ENCODE results near the gene COL1A2.

COL1A2 gene

GRCh38 chr7:94394437-94395140, at the start of gene COL1A2:
Gene COL1A2 (plus strand): TSS chr7:94394895. CDS start chr7:94395032, 137 bp downstream.
- no peak for DNase-seq (ENCODE audit: low read depth)

- no peak for DNase-seq (ENCODE audit: low read depth)
These were observed 48.8 kb upstream of the COL1A2 start for GRCh38 chr7:94345907-94346306.

GRCh38 chr7:94348142-94348541, 46.6 kb upstream of the COL1A2 start:
- no peak for DNase-seq (ENCODE audit: low read depth)

- DNase-seq (ENCODE audit: low read depth), result no peak
These were observed 44.0 kb upstream of the COL1A2 start for GRCh38 chr7:94350734-94351133.

- no peak for DNase-seq (ENCODE audit: low read depth)
These were observed 43.0 kb upstream of the COL1A2 start for GRCh38 chr7:94351703-94352102.

- no peak for DNase-seq (ENCODE audit: low read depth)
These were observed 41.8 kb upstream of the COL1A2 start for GRCh38 chr7:94352887-94353286.

DNA sequence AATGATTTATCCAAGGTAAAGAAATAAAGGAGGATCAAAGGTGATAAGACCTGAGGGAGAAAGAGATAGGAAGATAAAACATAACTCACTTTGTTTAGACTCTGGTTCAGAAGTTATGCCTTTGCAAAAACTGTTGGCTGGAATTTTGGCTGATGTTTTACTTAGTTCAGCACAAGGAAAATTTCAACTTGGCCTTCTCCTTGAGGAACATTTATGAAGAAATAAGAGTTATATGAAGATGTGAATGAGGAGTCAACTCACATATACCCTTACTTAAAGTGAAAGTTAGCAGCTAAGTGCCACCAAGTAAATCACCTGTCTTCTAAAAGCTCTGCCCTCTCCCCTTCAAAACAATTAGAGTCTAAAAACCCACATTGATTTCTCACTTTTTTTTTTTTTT, 39.7 kb upstream of the COL1A2 start:
- no peak for DNase-seq (ENCODE audit: low read depth)

GRCh38 chr7:94355454-94355853, 39.2 kb upstream of the COL1A2 start:
- no peak for DNase-seq (ENCODE audit: low read depth)

DNA sequence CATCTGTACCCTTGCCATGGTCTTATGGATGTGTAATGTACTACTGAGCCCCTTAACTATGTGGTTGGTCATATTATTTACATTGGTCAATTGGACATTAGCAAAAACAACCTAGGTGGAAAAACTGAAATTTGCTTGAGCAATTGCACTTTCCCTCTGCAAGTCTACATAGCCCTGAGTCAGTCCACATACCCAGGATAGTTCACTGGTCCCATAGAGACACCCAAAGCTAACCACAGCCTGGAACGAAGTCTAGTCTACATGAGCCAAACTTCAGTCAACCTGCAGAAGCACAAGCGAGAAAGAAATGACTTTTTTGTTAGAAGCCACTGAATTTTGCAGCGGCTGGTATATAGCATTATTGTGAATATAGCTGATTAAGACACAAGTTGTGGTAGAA, 37.6 kb upstream of the COL1A2 start:
- DNase-seq (ENCODE audit: low read depth), result no peak

- no peak for DNase-seq (ENCODE audit: low read depth)
These were observed 33.8 kb upstream of the COL1A2 start for GRCh38 chr7:94360926-94361325.

DNA sequence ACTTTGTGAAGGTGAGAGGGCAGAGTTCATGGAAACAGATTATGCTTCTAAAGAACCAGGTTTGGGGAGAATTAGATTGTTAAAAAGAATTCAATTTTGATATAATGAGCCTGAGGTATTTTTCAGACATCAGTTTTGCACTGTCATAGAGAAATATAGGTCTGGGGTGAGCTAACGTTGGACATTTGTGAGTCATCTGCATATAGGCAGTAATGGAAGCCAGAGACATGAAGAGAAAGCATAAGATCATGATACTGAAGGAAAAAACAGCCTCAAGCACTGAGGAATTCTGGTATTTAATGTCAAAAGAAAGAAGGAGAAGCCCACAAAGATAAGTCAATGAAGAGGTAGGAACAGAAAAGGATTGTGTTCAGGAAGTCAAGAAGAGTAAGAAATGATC, 32.4 kb upstream of the COL1A2 start:
- DNase-seq (ENCODE audit: low read depth), result no peak

- DNase-seq (ENCODE audit: low read depth), result no peak
These were observed 29.9 kb upstream of the COL1A2 start for GRCh38 chr7:94364816-94365215.

DNA sequence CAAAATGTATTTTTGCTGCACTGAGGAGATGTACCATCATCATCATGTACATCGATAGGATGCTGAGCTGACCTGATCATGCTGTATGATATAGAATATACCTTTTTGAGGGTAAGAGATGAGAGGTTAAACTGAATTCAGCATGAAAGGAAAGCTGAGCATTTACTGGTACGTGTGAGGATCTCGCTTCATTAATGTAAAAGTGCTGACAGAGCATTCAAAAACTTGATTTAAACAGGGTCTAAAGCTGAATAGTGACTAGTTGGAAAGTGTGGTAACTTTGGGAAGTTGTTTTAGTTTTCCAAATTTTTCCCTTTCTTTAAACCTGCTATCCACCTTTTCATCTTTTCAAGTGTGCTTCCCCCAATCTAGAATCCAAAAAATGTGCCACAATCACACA, 28.5 kb upstream of the COL1A2 start:
- DNase-seq (ENCODE audit: low read depth), result no peak

DNA sequence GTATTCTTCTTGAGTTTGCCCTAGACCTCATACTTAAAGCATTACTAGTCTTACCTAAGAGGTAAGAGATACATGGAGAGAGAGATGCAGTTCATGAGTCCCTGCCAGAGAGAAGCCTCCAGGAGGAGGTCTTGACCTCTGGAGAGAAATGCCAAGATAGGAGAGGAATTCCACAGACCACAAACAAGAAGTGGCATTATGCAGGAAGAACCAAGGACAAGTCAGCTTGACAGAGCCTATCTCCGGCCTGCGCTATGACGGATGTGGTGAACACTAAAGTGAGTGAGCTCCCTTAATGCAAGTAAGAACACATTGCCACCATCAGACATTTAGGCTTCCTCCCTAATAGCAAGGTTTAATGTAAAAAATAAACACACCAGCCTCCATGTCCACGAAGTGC, 27.9 kb upstream of the COL1A2 start:
- no peak for DNase-seq (ENCODE audit: low read depth)

- no peak for DNase-seq (ENCODE audit: low read depth)
These were observed 26.7 kb upstream of the COL1A2 start for GRCh38 chr7:94367949-94368348.

GRCh38 chr7:94368371-94368791, 26.3 kb upstream of the COL1A2 start:
- DNase-seq (ENCODE audit: low read depth), result no peak

DNA sequence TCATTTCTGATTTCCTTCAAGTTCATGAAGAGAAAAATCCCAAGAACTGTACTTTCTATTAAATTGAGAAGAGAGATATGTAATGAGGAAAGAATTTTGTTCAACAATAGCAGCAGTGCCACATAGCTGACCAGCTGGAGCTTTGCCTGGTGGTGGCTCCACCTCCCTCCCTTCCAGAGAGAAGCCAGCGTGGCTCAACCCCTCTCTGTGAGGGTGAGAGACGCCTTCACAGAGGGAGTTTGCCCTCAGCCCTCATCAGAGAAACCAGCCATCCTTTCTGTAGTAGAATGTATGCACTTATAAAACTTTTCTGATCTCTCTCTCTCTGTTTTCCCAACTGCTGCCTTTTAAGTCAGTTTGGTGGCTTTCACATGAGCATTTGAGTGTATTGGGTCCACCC, 20.5 kb upstream of the COL1A2 start:
- DNase-seq (ENCODE audit: low read depth), result no peak

GRCh38 chr7:94374721-94375566, 19.8 kb upstream of the COL1A2 start:
- DNase-seq (ENCODE audit: low read depth), result no peak

DNA sequence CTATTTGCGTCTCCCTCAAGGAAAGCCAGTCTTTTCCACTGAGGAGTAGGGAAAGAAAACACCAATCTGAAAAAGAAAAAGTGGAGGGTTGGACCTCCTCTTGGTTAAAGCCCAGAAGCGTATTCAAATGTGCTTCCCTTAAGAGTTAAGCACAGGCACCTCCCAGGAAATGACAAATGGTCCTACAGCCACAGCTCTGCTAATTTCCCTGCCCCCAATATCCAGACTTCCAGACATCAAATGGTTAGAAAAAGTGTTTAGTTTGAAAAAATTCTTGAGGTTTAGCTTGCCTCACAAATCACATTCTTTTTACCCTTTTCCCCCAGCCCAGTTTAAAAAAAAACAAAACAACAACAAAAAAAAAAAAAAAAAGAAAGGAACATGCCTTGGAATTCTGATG, 19.0 kb upstream of the COL1A2 start:
- DNase-seq (ENCODE audit: low read depth), result no peak

DNA sequence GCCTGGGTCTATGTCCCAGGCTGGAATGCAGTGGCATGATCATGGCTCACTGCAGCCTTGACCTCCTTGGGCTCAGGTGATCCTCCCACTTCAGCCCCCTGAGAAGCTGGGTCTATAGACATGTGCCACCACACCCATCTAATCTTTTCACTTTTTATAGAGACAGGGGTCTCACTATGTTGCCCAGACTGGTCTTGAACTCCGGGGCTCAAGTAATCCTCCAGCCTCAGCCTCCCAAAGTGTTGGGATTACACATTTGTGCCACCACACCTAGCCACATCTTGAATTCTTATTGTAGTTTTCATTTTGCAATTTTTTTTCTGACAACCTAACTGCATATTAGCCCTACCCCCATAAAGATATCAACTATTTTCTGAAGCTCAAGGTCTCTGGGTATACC, 18.4 kb upstream of the COL1A2 start:
- DNase-seq (ENCODE audit: low read depth), result no peak

- no peak for DNase-seq (ENCODE audit: low read depth)
These were observed 16.3 kb upstream of the COL1A2 start for GRCh38 chr7:94378356-94378755.

GRCh38 chr7:94380264-94380663, 14.4 kb upstream of the COL1A2 start:
- no peak for DNase-seq (ENCODE audit: low read depth)

DNA sequence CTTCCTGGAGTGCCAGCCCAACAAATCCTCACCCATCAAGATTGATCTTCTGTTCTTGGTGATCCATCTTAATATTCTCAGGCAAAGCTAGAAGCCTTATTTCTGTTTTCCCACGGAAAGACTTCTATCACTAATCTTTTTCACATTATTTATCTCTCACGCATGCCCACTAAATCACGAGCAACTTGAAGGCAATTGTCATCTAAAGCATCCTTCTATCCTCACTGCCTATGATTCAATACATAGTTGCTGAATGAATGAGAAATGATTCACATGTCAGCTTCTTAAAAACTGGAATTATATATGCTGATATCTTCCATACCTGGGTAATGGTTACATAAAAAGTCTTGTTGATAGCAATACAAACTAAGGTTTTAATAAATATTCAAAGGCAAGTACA, 12.6 kb upstream of the COL1A2 start:
- DNase-seq (ENCODE audit: low read depth), result no peak

- no peak for DNase-seq (ENCODE audit: low read depth)
These were observed 11.9 kb upstream of the COL1A2 start for GRCh38 chr7:94382746-94383145.
